ENCODE results near the gene PCK1.

DNA sequence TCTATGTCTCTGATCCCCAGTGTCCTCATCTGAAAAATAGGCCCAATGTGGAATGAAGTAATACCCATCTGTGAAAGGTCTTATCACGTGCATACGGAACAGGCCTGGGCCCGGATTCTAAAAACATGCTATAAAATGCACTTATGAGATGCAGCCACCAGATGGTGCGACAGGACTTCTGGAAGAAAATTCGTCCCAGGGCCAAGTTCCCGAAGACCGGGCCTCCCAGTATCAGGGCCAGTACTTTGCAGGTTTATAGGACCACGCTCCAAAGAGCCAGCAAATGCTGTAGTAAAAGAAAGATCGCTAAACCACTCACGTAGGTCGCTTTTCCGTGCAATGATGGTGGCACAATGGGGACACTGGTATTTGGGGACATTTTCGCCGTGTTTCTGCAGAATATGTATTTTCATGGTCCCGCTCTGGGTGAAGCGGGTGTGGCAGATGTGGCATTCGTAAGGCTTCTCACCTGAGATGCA is 46.6 kb upstream of the PCK1 start:
- no peak for TF ChIP-seq POLR2A (IDR thresholded peaks at IDR 0.05; ENCODE audit: low read depth, low read length)
- peak; percentile 53 to 63 for TF ChIP-seq CTCF (IDR thresholded peaks at IDR 0.05; ENCODE audit: extremely low read depth in 1 of 2, insufficient read depth in 1 of 2, low read depth in 1 of 2, low read length in 2 of 2)
- no peak for TF ChIP-seq EZH2 (IDR thresholded peaks at IDR 0.05; ENCODE audit: borderline replicate concordance, low read depth, low read length, severe bottlenecking)
- TF ChIP-seq JUN (IDR thresholded peaks at IDR 0.05; ENCODE audit: borderline replicate concordance, insufficient read depth, insufficient read length, low read depth): no peak

All from endothelial cell of umbilical vein (primary cell).